GM13977 (cell line): ENCODE results near the gene PLXNA3.

ENCODE experiments used
- DNase-seq: peaks from one replicate; pipeline ENCODE4 v3.0.0; 2012; ENCODE audit warnings: low spot score
- CTCF ChIP-seq: IDR thresholded peaks from 2 replicates; pipeline ENCODE4 v1.5.1; 2012; ENCODE audit warnings: mild to moderate bottlenecking, control low read depth; ENCODE audit not compliant: insufficient read depth; ENCODE audit errors: extremely low read depth, missing control alignments
- in situ Hi-C: fragments of 300-500 bp; cut with MboI; formaldehyde crosslinking; loops from one replicate; pipeline ENCODE4 v1.12.0; 2022; ENCODE audit warnings: low sequenced_read_pairs, low pct_unique_long_range_greater_than_20kb, mixed read lengths, inconsistent platforms; ENCODE audit not compliant: unreplicated experiment

PLXNA3 gene

GRCh38 chrX:154429711-154430110, 28.4 kb upstream of the PLXNA3 start:
- in situ Hi-C loops = no loop called here
- DNase-seq = no peak
- TF ChIP-seq CTCF = no peak

- TF ChIP-seq CTCF = no peak
- no peak for DNase-seq
- in situ Hi-C loops = no loop called here
These were observed 27.6 kb upstream of the PLXNA3 start for GRCh38 chrX:154430479-154430878.

GRCh38 chrX:154430916-154431315, 27.2 kb upstream of the PLXNA3 start:
- TF ChIP-seq CTCF = no peak
- in situ Hi-C loops = no loop called here

GRCh38 chrX:154431341-154431740, 26.7 kb upstream of the PLXNA3 start:
- no peak for TF ChIP-seq CTCF
- DNase-seq = no peak
- in situ Hi-C loops = no loop called here

More at GRCh38 chrX:154430916-154431315, 27.2 kb upstream of the PLXNA3 start:
- DNase-seq = no peak

GRCh38 chrX:154432210-154432609, 25.9 kb upstream of the PLXNA3 start:
- in situ Hi-C loops = no loop called here
- DNase-seq = no peak
- TF ChIP-seq CTCF = no peak

GRCh38 chrX:154433605-154434004, 24.5 kb upstream of the PLXNA3 start:
- in situ Hi-C loops = no loop called here
- DNase-seq = no peak
- no peak for TF ChIP-seq CTCF

GRCh38 chrX:154434394-154435168, 23.5 kb upstream of the PLXNA3 start:
- TF ChIP-seq CTCF = no peak
- no peak for DNase-seq
- in situ Hi-C loops = no loop called here
